Measurements from ENCODE around the gene ZDHHC14. TPM values are rescaled to one million over a fixed set of nuclear protein-coding genes. Genes with fewer than 3 reads are reported as not detected.
"Not testable (repeated sequence)": the region's sequence is repeated elsewhere in the genome, so short reads cannot be mapped to it uniquely, and the experiment has no call there.

ZDHHC14 gene
- polyA plus RNA-seq, 4 donors: 20.1 to 27.9 (median 22.5) TPM

- DNase-seq (ENCODE audit: low read depth in 4 of 4, low spot score in 3 of 4): no peak
Observed at GRCh38 chr6:157402996-157403685, 22.2 kb downstream of the ZDHHC14 start.

DNA sequence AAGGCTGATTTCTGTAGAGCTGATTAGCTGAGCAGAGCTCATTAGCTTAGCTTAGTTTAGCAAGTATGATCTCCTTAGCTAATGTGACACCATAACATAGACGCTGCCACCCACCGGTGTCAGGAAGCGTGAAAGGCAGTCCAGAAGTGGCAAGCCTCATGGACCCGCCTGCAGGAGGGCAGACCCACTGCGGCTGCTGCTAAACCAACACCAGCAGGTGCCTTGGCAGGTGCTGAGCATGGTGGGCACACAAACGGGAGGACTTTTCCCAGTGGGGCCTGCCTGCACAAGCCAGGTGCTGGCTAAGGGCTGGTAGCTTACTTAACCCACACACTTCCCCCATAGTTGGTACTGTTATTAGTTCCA, 22.7 kb downstream of the ZDHHC14 start:
- DNase-seq (ENCODE audit: low read depth in 4 of 4, low spot score in 3 of 4): no peak

DNA sequence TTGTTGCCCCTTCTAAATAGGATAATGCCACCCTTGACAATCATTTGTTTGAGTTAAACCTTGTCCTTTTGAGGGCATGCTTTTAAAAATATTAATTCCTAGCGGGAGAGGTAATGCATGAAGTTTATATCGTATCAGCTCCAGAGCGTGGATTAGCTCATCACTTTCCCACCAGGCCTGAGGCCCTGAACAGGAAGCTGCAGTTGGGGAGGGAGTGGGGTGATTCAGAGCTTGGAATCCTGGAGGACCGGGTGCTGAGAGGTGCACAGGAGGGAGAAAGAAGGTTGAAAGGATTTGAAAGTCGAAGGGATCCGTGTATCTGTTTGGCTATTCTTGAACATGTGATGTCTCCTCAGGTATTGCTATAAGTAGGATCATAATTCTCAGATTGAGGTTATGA, 25.0 kb downstream of the ZDHHC14 start:
- DNase-seq (ENCODE audit: low read depth in 4 of 4, low spot score in 3 of 4): no peak

DNA sequence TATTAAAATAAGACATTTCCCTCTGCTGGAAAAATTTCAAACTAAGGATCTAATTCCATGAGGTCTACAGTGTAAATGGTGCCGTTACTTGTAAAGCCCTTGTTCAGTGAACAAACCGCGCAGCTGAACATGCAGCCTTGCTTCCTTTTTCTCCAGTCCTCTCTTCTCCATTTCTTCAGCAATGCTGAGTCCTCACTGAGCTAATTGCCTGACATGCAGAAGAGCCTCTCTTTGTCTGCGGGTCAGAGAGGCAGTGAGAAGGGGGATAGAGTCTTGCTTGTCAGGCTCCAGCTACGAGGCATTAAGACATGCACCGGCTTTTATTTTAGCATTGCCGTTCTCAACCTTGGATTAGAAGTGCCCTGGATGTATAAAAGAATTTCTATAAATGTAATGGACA, 25.7 kb downstream of the ZDHHC14 start:
- DNase-seq (ENCODE audit: low read depth in 4 of 4, low spot score in 3 of 4): no peak

- DNase-seq (ENCODE audit: low read depth in 4 of 4, low spot score in 3 of 4): no peak
Observed at GRCh38 chr6:157407646-157408045, 26.7 kb downstream of the ZDHHC14 start.

DNA sequence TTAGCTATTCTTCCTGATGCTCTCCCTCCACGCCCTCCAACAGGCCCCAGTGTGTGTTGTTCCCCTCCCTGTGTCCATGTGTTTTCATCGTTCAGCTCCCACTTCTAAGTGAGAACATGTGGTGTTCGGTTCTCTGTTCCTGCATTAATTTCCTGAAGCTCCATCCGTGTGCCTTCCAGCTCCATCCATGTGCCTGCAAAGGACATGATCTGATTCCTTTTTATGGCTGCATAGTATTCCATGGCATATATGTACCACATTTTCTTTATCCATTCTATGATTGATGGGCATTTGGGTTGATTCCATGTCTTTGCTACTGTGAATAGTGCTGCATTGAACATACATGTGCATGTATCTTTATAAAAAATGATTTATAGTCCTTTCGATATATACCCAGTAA, 27.4 kb downstream of the ZDHHC14 start:
- DNase-seq (ENCODE audit: low read depth in 4 of 4, low spot score in 3 of 4): not testable (repeated sequence)

DNA sequence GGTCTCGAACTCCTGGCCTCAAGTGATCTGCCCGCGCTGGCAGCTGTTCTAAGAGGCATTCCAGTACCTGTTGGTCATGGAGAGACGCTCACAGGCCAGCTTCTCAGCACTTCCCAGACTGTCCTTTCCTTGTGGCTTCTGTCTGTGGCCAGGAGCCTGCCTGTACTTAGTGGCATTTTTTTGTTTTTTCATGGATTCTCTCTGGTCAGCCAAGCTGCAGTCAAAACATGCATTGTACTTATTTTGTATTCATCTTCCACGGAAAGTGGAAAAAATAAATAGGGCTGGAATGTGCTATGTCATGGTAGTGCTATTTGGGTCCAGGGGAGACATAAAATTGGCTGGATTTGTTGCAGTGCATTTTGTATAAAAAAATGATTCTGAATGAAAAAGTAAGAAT, 29.1 kb downstream of the ZDHHC14 start:
- no peak for DNase-seq (ENCODE audit: low read depth in 4 of 4, low spot score in 3 of 4)

- no peak for DNase-seq (ENCODE audit: low read depth in 4 of 4, low spot score in 3 of 4)
Observed at GRCh38 chr6:157411368-157411767, 30.4 kb downstream of the ZDHHC14 start.

DNA sequence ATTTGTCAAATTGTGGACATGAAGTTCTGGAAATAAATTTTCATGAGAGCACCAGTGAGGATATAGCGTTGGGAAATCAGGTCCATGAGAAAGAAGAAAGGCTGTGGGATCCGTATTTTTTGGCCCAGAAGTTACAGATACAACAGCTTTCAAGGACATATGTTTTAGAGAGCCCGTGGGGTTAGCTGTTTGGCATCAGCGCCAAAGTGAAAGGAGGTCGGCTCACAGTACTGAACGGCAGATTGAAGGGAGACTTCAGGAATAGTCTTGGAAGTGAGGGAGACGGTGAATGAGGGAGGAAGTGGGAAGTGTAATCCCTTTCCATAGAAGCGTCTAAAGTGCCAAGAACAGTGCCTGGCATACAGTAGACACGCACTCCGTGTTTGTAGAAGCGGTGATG, 31.8 kb downstream of the ZDHHC14 start:
- no peak for DNase-seq (ENCODE audit: low read depth in 4 of 4, low spot score in 3 of 4)

DNA sequence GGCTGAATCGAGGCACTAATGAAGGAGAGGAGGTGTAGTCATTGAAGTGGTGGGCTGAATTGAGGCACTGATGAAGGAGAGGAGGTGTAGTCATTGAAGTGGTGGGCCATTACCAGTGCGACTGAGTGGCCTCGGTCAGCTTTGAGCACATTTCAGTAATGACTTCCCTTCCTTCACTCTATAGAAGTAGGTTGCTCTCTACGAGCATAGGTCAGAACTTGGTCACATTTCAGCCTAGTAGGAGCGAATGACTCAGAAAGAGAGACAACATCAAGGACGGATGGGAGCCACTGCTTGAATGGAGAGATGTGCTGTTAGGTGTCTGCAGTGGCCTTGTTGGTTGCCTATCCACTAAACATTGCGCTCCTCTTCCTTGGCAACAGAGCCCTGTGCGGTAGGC, 39.5 kb downstream of the ZDHHC14 start:
- no peak for DNase-seq (ENCODE audit: low read depth in 4 of 4, low spot score in 3 of 4)

DNA sequence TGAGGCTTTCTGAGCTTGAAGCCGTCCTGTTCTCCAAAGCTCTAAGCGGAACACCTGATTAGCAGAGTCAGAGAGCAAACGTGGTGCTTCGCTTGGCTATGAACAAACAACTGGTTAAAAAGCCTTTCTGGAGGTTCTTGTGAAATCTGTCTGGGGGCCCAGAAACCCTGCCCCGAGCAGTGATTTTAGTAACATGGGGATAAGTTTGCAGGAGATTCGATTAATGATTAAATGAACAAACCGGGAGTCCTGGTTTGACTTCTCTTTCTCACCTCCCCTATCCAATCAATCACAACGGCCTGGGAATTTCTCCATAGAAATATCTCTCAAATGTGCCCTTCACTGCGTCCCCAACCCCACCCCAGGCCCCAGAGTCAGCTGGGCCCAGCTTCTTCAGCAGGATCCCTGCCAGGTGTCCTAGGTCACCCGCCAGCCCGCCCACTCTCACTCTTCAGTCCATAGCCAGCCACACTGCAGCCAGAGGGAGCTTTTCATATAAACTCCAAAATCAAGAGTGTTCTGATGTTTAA, 43.6 kb downstream of the ZDHHC14 start:
- DNase-seq (ENCODE audit: low read depth in 4 of 4, low spot score in 3 of 4): no peak

DNA sequence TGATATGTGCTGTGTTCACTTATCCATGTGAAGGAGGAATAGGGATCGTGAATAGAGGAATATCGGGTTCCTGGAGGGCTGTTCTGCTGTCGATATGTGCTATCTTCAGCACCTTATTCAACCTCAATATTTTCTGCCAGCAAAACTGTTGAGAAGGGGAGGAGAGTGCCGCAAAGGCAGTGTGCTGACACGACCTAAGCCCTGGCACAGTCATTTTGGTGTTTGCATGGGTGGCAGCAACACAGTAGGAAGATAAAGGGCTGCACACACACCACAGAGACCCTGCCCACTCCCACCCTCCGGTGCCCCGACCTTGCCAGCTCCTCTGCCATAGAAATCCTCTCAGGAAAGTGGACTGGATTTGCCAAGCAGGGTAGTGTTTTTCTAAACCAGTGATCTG, 47.0 kb downstream of the ZDHHC14 start:
- no peak for DNase-seq (ENCODE audit: low read depth in 4 of 4, low spot score in 3 of 4)

DNA sequence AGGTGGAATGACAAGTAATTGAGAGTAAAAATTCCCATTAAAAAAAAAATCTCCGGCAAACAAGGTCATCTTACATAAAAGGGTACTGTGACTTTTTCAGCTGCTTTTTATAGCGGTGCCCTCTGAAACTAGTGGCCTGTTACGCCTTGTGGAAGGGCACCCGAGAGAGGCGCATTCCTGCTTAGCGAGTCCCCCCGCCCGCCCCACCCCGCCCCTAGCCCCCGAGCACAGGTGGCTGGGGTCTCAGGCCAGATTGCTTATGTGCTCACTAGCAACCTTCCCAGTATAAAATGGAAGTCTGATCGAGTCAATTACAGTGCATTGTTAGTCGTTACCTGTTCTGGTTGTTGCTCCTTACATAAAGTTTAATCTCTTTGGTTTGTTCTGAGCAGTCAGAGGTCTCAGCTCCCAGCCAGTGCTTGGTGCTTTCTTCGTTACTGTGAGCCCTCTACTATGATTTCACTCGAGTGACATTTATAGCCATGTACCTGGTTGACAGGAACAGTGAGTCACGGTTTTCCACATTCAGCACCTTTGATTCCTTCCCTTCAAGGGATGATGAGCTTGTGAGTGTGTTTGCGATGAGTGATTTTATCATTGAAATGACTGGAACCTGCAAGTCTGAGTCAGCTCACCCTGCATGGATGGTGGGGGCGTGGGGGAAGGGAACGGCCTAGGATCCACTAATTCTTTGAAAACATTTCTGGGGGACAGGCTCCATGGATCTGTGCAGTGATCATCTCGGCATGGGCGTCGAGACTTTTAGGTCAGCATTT, 47.6 kb downstream of the ZDHHC14 start:
- no peak for DNase-seq (ENCODE audit: low read depth in 4 of 4, low spot score in 3 of 4)

- DNase-seq (ENCODE audit: low read depth in 4 of 4, low spot score in 3 of 4): no peak
Observed at GRCh38 chr6:157429248-157429647, 48.3 kb downstream of the ZDHHC14 start.

- DNase-seq (ENCODE audit: low read depth in 4 of 4, low spot score in 3 of 4): no peak
Observed at GRCh38 chr6:157430834-157431233, 49.8 kb downstream of the ZDHHC14 start.

DNA sequence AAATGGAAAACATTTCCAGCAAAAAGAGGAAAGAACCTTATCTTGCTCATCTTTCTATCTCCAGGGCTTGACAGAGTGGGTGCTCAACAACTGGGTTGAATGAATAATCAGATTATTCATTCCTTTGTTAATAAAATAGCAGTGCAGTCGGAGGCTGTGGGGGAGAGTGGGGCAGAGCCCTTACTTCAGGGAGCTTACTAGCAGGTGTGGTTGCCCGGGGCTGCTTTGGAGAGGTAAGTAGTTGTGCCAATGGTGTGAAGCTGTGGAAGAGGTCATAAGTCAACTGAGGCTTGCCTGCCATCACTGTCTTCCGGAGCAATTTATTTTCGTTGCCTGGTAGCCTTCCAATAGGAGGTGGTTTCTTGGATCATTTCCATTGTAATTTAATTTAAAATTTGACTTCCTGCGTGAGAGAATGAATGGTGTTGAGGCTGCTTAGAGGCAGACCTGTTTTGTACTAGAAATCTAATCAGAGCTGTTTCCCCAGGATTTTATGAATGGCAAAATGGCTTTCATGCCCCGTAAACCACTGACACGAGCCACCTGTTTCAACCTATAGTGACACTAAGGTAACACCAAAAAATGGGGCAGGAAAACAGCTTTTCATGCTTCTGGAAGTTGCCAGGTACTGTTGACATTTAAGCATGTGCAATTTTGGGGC, 51.4 kb downstream of the ZDHHC14 start:
- no peak for DNase-seq (ENCODE audit: low read depth in 4 of 4, low spot score in 3 of 4)

DNA sequence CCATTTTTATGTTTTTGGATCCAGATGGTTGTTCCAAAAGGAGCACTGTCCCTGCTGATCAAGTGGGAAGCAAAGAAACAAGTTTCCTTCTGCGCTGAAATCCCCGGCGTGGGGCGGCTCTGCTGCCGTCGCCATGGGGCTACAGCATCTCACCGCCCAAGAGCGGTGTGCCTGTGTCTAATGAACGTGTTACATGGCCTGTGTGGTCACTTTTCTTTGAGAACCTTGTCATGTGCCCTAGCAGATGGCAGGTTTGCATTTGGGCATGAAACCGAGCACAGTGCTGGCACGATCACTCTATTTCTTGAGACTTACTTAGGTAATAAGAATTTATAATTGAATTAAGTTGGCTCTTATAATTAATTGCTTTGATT, 51.9 kb downstream of the ZDHHC14 start:
- DNase-seq (ENCODE audit: low read depth in 4 of 4, low spot score in 3 of 4): no peak

DNA sequence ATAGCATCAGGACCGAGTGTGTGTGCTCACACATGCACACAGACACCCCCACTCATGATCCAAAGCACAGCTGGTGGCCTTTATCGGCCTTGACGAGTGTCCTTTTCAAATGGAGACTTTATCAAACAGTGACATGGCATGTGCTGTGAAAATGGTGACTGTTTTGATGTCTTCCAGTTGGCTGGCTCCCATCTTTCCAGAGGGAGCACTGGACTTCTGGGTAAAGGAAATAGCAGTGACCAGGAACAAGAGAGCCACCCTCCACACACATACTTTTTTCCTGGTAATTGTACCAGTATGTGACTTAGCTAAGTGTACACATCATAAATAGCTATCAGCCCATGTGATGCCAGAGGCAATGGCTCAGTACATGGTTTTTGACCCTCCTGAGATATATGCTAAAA, 52.7 kb downstream of the ZDHHC14 start:
- DNase-seq (ENCODE audit: low read depth in 4 of 4, low spot score in 3 of 4): no peak

DNA sequence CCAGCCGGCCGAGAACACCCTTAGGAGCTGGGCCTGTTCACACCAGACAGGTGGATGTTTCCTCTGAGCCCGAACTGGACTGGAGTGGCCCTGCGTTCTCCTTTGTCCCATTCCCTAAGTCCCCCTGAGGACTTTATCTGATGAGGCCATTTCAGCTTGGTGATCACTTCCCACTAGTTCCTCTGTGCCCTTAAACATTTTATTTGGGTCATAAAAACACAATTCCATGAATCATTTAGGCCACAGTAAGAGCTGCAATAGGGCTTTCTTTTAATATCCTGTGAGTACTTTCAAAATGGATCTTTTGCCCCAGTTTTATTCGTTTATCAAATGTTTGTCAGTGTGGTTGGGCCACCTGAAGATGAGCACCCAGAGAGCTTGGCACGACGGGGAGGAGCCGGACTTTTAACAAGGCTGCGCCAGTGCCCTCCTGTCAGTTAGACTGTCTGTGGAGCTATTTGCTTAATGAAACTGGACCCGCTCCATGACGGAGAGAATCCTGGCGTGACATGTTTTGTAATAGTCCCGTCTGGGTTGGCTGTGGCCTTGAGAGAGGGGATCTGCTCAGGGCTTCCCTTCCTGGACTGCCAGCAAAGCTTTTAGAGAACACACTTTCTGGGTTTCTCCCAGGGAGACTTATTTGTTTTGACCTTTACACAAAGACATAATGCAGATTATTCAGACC, 53.5 kb downstream of the ZDHHC14 start:
- no peak for DNase-seq (ENCODE audit: low read depth in 4 of 4, low spot score in 3 of 4)

DNA sequence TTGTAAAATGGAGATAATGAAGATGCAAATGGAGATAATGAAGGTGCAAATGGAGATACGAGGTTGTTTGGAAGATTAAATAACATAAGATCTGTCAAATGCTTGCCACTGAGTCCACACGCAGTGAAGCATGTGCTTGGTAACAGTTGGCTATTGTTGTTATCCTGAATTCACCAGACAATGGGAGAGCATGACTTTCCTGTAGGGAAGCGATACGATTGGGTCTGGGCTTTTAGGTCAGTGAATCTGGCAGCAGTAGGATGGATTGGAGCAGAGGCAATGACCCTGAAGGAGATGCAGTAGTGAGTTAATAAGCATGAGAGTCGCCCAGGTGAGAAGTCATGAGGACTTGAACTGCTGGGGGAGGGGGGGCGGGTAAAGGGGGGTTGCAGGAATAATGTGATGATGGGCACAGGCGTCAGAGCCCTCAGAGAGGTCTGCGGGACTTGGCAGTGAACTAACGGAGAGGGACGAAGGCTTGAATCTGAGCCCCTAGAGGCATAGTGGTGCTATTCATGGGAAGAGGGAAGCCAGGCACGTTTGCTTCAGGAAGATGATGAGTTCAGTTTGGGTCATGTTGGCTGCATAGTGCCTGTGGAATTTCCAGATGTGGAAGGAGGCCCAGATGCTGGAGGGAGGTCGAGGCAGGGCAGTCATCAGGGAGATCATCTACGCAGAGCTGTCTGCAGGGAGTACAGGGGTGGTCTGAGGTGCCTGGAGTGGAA, 55.4 kb downstream of the ZDHHC14 start:
- DNase-seq (ENCODE audit: low read depth in 4 of 4, low spot score in 3 of 4): no peak
